Hepatocyte (in vitro differentiated cells): ENCODE measurements around the gene TMEFF2.

ENCODE experiments used
- EZH2 ChIP-seq: fragments of 200-600 bp; sonication (generic); IDR thresholded peaks from 2 replicates; pipeline ENCODE4 v1.6.1; 2016; ENCODE audit warnings: antibody characterized with exemption, mild to moderate bottlenecking, borderline replicate concordance
- EZH2phosphoT487 ChIP-seq: fragments of 200-600 bp; sonication (generic); IDR thresholded peaks from one replicate; pipeline ENCODE4 v1.6.1; 2018; ENCODE audit warnings: antibody characterized with exemption, mild to moderate bottlenecking, low read depth, moderate library complexity; ENCODE audit not compliant: unreplicated experiment, severe bottlenecking
- TF ChIP-seq, protein P1 (sequence below): fragments of 200-600 bp; sonication (generic); IDR thresholded peaks from 2 replicates; pipeline ENCODE4 v1.5.1; 2016; ENCODE audit warnings: antibody characterized with exemption, mild to moderate bottlenecking; ENCODE audit not compliant: poor library complexity

GRCh38 chr2:191942739-191943103 is 252.0 kb downstream of the TMEFF2 start:
- TF ChIP-seq EZH2phosphoT487 (no peak), EZH2 (no peak)
- TF ChIP-seq, protein P1, sequence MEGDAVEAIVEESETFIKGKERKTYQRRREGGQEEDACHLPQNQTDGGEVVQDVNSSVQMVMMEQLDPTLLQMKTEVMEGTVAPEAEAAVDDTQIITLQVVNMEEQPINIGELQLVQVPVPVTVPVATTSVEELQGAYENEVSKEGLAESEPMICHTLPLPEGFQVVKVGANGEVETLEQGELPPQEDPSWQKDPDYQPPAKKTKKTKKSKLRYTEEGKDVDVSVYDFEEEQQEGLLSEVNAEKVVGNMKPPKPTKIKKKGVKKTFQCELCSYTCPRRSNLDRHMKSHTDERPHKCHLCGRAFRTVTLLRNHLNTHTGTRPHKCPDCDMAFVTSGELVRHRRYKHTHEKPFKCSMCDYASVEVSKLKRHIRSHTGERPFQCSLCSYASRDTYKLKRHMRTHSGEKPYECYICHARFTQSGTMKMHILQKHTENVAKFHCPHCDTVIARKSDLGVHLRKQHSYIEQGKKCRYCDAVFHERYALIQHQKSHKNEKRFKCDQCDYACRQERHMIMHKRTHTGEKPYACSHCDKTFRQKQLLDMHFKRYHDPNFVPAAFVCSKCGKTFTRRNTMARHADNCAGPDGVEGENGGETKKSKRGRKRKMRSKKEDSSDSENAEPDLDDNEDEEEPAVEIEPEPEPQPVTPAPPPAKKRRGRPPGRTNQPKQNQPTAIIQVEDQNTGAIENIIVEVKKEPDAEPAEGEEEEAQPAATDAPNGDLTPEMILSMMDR, result no peak
